ENCODE data around the gene KRTCAP3.

KRTCAP3 gene

GRCh38 chr2:27493948-27494283, 51.7 kb downstream of the KRTCAP3 start:
- no peak for DNase-seq (ENCODE audit: low read depth)
- TF ChIP-seq CTCF (conservative IDR thresholded peaks at IDR 0.05; ENCODE audit: low read depth, low read length), result no peak
- peak overlapping the region; percentile 70 for H3K4me3 ChIP-seq (ENCODE audit: low read depth, low read length)
